PC-9 (cell line): ENCODE data around the gene C1QTNF3. TPM values are rescaled to one million over a fixed set of nuclear protein-coding genes. Genes with fewer than 3 reads are reported as not detected.

Experiments used
- BruUV-seq: library from RNA; stranded (reverse); fragments of 400-500 nt; replicated peaks from 2 replicates; lab custom pipeline; 2021; lab: Mats Ljungman, UMichigan
- CTCF ChIA-PET: fragments of 300-600 bp; sonication (Branson Sonifier 250); formaldehyde crosslinking; loops from one replicate; lab custom pipeline; 2022; ENCODE audit warnings: antibody characterized with exemption; lab: Charles Lee
- POLR2A ChIA-PET: fragments of 300-600 bp; sonication (Branson Sonifier 250); formaldehyde crosslinking; loops from one replicate; lab custom pipeline; 2022; ENCODE audit warnings: antibody characterized with exemption; ENCODE audit not compliant: unreplicated experiment; lab: Charles Lee
- DNase-seq, 2 experiments: peaks; one replicate each; pipeline versions ENCODE4 v3.0.0 to v3.0.0-alpha.2; 2015 to 2022; ENCODE audit warnings: mixed read lengths in 1 of 2
- H2AFZ ChIP-seq: fragments of 200-600 bp; sonication (generic); 2 replicates; pipeline ENCODE4 v1.8.1; 2017; ENCODE audit warnings: antibody characterized with exemption
- H3F3A ChIP-seq: fragments of 200-600 bp; sonication (generic); 2 replicates; pipeline ENCODE4 v1.8.1; 2017; ENCODE audit warnings: antibody characterized with exemption, mild to moderate bottlenecking, low read depth; ENCODE audit not compliant: insufficient read depth
- H3K27ac ChIP-seq: fragments of 200-600 bp; sonication (generic); 2 replicates; pipeline ENCODE4 v1.6.1; 2016; ENCODE audit warnings: mixed run types
- H3K27me3 ChIP-seq: fragments of 200-600 bp; sonication (generic); 2 replicates; pipeline ENCODE4 v1.6.1; 2016; ENCODE audit warnings: low read depth, mixed run types; ENCODE audit not compliant: insufficient read depth
- H3K36me3 ChIP-seq: fragments of 200-600 bp; sonication (generic); 2 replicates; pipeline ENCODE4 v1.6.1; 2016; ENCODE audit warnings: low read depth, mixed run types
- H3K4me1 ChIP-seq: fragments of 200-600 bp; sonication (generic); replicated peaks from 2 replicates; pipeline ENCODE4 v1.6.1; 2016; ENCODE audit warnings: mixed run types; ENCODE audit not compliant: insufficient read depth
- H3K4me2 ChIP-seq: fragments of 200-600 bp; sonication (generic); 2 replicates; pipeline ENCODE4 v1.6.1; 2017; ENCODE audit warnings: mixed run types
- H3K4me3 ChIP-seq: fragments of 200-600 bp; sonication (generic); 2 replicates; pipeline ENCODE4 v1.6.1; 2016; ENCODE audit warnings: mixed run types
- H3K79me2 ChIP-seq: fragments of 200-600 bp; sonication (generic); 2 replicates; pipeline ENCODE4 v1.6.1; 2017; ENCODE audit warnings: low read depth, mixed run types
- H3K9me2 ChIP-seq: fragments of 200-600 bp; sonication (generic); 2 replicates; pipeline ENCODE4 v1.8.1; 2017; ENCODE audit warnings: mild to moderate bottlenecking; ENCODE audit not compliant: insufficient read depth
- H3K9me3 ChIP-seq: fragments of 200-600 bp; sonication (generic); 2 replicates; pipeline ENCODE4 v1.8.1; 2016; ENCODE audit warnings: low read depth; ENCODE audit not compliant: insufficient read depth
- H4K20me1 ChIP-seq: fragments of 200-600 bp; sonication (generic); 2 replicates; pipeline ENCODE4 v1.8.1; 2017; ENCODE audit not compliant: insufficient read depth
- EZH2 ChIP-seq: fragments of 200-600 bp; sonication (generic); IDR thresholded peaks from 2 replicates; pipeline ENCODE4 v1.8.0; 2017; ENCODE audit warnings: antibody characterized with exemption, low read depth
- intact Hi-C: fragments of 100-400 bp; cut with micrococcal nuclease; formaldehyde crosslinking; loops from one replicate; pipeline ENCODE4 v1.10.0; 2022; ENCODE audit not compliant: unreplicated experiment
- total RNA-seq: library from RNA; stranded (reverse); gene quantifications from 2 replicates; pipeline ENCODE4 v1.2.3, GENCODE V29; 2021
- TF ChIP-seq, protein P1 (sequence below): fragments of 200-600 bp; sonication (generic); conservative IDR thresholded peaks from 2 replicates; pipeline ENCODE4 v1.6.1; 2017; ENCODE audit warnings: mixed run types, antibody characterized with exemption, mild to moderate bottlenecking, moderate library complexity

Gene C1QTNF3
- total RNA-seq, 1 experiment from 2014 or later: 8.3 TPM

DNA sequence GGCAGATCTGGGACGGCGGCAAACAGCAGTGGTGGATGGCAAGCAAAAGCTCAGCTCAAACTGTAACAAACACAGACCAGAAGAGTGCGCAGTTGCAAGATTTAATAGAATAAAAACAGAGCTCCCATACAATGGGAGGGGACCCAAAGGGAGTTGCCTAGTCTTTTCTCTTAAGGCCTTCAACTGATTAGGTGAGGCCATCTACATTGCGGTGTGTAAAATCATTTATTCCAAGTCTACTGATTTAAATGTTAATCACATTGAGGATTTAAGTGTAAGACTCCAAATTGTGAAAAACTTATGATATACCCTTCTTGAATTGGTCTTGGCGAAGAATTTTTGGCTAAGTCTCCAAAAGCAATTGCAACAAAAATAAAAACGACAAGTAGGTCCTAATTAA is 21.6 kb upstream of the C1QTNF3 start:
- TF ChIP-seq, protein P1, sequence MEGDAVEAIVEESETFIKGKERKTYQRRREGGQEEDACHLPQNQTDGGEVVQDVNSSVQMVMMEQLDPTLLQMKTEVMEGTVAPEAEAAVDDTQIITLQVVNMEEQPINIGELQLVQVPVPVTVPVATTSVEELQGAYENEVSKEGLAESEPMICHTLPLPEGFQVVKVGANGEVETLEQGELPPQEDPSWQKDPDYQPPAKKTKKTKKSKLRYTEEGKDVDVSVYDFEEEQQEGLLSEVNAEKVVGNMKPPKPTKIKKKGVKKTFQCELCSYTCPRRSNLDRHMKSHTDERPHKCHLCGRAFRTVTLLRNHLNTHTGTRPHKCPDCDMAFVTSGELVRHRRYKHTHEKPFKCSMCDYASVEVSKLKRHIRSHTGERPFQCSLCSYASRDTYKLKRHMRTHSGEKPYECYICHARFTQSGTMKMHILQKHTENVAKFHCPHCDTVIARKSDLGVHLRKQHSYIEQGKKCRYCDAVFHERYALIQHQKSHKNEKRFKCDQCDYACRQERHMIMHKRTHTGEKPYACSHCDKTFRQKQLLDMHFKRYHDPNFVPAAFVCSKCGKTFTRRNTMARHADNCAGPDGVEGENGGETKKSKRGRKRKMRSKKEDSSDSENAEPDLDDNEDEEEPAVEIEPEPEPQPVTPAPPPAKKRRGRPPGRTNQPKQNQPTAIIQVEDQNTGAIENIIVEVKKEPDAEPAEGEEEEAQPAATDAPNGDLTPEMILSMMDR: no peak
- TF ChIP-seq EZH2: no peak
- H3K4me1 ChIP-seq: no peaks in the 10 kb centered on the region

GRCh38 chr5:34062419-34062818 is 19.4 kb upstream of the C1QTNF3 start:
- ChIA-PET POLR2A (no interaction called here), CTCF (no interaction called here)
- Histone ChIP-seq H3K79me2 (no peaks in the 10 kb centered on the region), H3K9me3 (no peaks in the 10 kb centered on the region; the same call in 1 of the 2 replicates), H2AFZ (no peak overlapping the region), H4K20me1 (no peaks in the 10 kb centered on the region), H3K36me3 (no peaks in the 10 kb centered on the region), H3K4me1 (no peaks in the 10 kb centered on the region), H3K9me2 (no peaks in the 10 kb centered on the region), H3K27me3 (no peaks in the 10 kb centered on the region), H3K4me3 (no peak overlapping the region), H3K27ac (no peak overlapping the region), H3K4me2 (no peak overlapping the region), H3F3A (no peaks in the 10 kb centered on the region)
- no peak for DNase-seq
- intact Hi-C loops: no loop called here
- BruUV-seq: no TSS peak
- no peak for TF ChIP-seq EZH2
- TF ChIP-seq, protein P1: no peak

More for the DNA sequence above, 21.6 kb upstream of the C1QTNF3 start:
- Histone ChIP-seq H2AFZ (no peak overlapping the region), H3K27me3 (no peaks in the 10 kb centered on the region), H3K4me3 (no peak overlapping the region), H4K20me1 (no peaks in the 10 kb centered on the region), H3K4me2 (no peak overlapping the region), H3K9me3 (no peaks in the 10 kb centered on the region; the same call in 1 of the 2 replicates), H3K36me3 (no peaks in the 10 kb centered on the region), H3K9me2 (no peaks in the 10 kb centered on the region), H3K27ac (no peak overlapping the region), H3F3A (no peaks in the 10 kb centered on the region), H3K79me2 (no peaks in the 10 kb centered on the region)
- ChIA-PET CTCF (no interaction called here), POLR2A (no interaction called here)
- intact Hi-C loops: no loop called here
- no TSS peak for BruUV-seq
- no peak for DNase-seq

- CTCF ChIA-PET: no interaction called here
- no peaks in the 10 kb centered on the region; the same call in 1 of the 2 replicates for H3K9me3 ChIP-seq
- no TSS peak for BruUV-seq
- no peaks in the 10 kb centered on the region for H3K4me1 ChIP-seq
- no peaks in the 10 kb centered on the region for H4K20me1 ChIP-seq
- H3K27ac ChIP-seq: no peak overlapping the region
- H2AFZ ChIP-seq: no peak overlapping the region
- H3F3A ChIP-seq: no peaks in the 10 kb centered on the region
- H3K9me2 ChIP-seq: no peaks in the 10 kb centered on the region
- H3K4me3 ChIP-seq: no peak overlapping the region
- intact Hi-C loops: no loop called here
- H3K4me2 ChIP-seq: no peak overlapping the region
- no peaks in the 10 kb centered on the region for H3K79me2 ChIP-seq
- no peaks in the 10 kb centered on the region for H3K36me3 ChIP-seq
- POLR2A ChIA-PET: no interaction called here
- no peaks in the 10 kb centered on the region for H3K27me3 ChIP-seq
- DNase-seq: no peak
- TF ChIP-seq EZH2: no peak
- TF ChIP-seq, protein P1: no peak
Measured at GRCh38 chr5:34061993-34062392, 19.0 kb upstream of the C1QTNF3 start.
